Stimulated activated naive B cell treated with anti-CD40 and anti-IgM and Interleukin-4, amounts not matched to agents 10 μg/mL and 1 μg/mL and 100 μg/mL, for 72 hours (primary cell): ENCODE measurements around the gene SNX30.

Experiments used
- ATAC-seq, 2 donors: fragments of 150-1000 bp; cut with Tn5 transposase; replicated peaks; 2 replicates each; pipeline ENCODE4 v1.10.0; 2021; ENCODE audit warnings: moderate library complexity in 1 of 2
- DNase-seq: peaks from one replicate; pipeline ENCODE4 v3.0.0; 2021
- H3K27ac Mint-ChIP-seq: one replicate; pipeline ENCODE4 v1.8.0; 2022; ENCODE audit warnings: mild to moderate bottlenecking, mixed read lengths
- H3K27me3 Mint-ChIP-seq, 2 donors: one replicate each; pipeline ENCODE4 v1.8.0; 2022; ENCODE audit warnings: mixed read lengths in 2 of 2
- H3K36me3 Mint-ChIP-seq, 2 donors: one replicate each; pipeline ENCODE4 v1.8.0; 2022; ENCODE audit warnings: mixed read lengths in 2 of 2, mild to moderate bottlenecking in 1 of 2
- H3K4me1 Mint-ChIP-seq, 2 donors: one replicate each; pipeline ENCODE4 v1.8.0; 2022; ENCODE audit warnings: mixed read lengths in 2 of 2, mild to moderate bottlenecking in 1 of 2
- H3K4me3 Mint-ChIP-seq, 2 donors: one replicate each; pipeline ENCODE4 v1.8.0; 2022; ENCODE audit warnings: mild to moderate bottlenecking in 2 of 2, mixed read lengths in 2 of 2, moderate library complexity in 1 of 2
- H3K9me3 Mint-ChIP-seq, 2 donors: one replicate each; pipeline ENCODE4 v1.8.0; 2022; ENCODE audit warnings: mixed read lengths in 2 of 2, mild to moderate bottlenecking in 1 of 2

Gene SNX30

GRCh38 chr9:112869041-112869529 lies 118.5 kb downstream of the SNX30 start:
- H3K36me3 Mint-ChIP-seq, result peaks cover 21 to 30% of the 10 kb centered on the region in 2 donors
- H3K4me3 Mint-ChIP-seq, result no peak overlapping the region
- no peak overlapping the region for H3K27ac Mint-ChIP-seq
- H3K4me1 Mint-ChIP-seq, result peaks cover 31 to 52% of the 10 kb centered on the region in 2 donors
- DNase-seq (no peak), ATAC-seq (peak; percentile 63 to 69)
- peaks cover 0 to 3% of the 10 kb centered on the region in 2 donors for H3K9me3 Mint-ChIP-seq
- H3K27me3 Mint-ChIP-seq, result no peaks in the 10 kb centered on the region

- H3K4me1 Mint-ChIP-seq, result peaks cover 29 to 49% of the 10 kb centered on the region in 2 donors
- H3K27me3 Mint-ChIP-seq, result no peaks in the 10 kb centered on the region
- peaks cover 21 to 30% of the 10 kb centered on the region in 2 donors for H3K36me3 Mint-ChIP-seq
- H3K9me3 Mint-ChIP-seq, result peaks cover 0 to 3% of the 10 kb centered on the region in 2 donors
- peak overlapping the region; percentile 62 for H3K27ac Mint-ChIP-seq
- no peak for DNase-seq
- ATAC-seq, result no peak
- H3K4me3 Mint-ChIP-seq, result no peak overlapping the region
Measured at GRCh38 chr9:112869917-112870316, 119.4 kb downstream of the SNX30 start.

- Mint-ChIP-seq H3K27me3 (no peaks in the 10 kb centered on the region), H3K9me3 (peaks cover 0 to 3% of the 10 kb centered on the region in 2 donors), H3K4me3 (no peak overlapping the region), H3K36me3 (peaks cover 21 to 30% of the 10 kb centered on the region in 2 donors), H3K4me1 (peaks cover 26 to 49% of the 10 kb centered on the region in 2 donors), H3K27ac (no peak overlapping the region)
- ATAC-seq (no peak), DNase-seq (no peak)
Measured at GRCh38 chr9:112870556-112870955, 120.0 kb downstream of the SNX30 start.

GRCh38 chr9:112872019-112872418 lies 121.5 kb downstream of the SNX30 start:
- Mint-ChIP-seq H3K4me1 (peaks cover 26 to 44% of the 10 kb centered on the region in 2 donors), H3K27me3 (no peaks in the 10 kb centered on the region), H3K4me3 (no peak overlapping the region), H3K36me3 (peaks cover 29 to 36% of the 10 kb centered on the region in 2 donors), H3K27ac (no peak overlapping the region), H3K9me3 (peaks cover 0 to 3% of the 10 kb centered on the region in 2 donors)
- DNase-seq (no peak), ATAC-seq (no peak)

- Mint-ChIP-seq H3K4me1 (peaks cover 14 to 26% of the 10 kb centered on the region in 2 donors), H3K27ac (no peak overlapping the region), H3K36me3 (peaks cover 22 to 29% of the 10 kb centered on the region in 2 donors), H3K9me3 (no peaks in the 10 kb centered on the region), H3K4me3 (no peak overlapping the region), H3K27me3 (no peaks in the 10 kb centered on the region)
- no peak for ATAC-seq
- no peak for DNase-seq
Measured at GRCh38 chr9:112873773-112874405, 123.3 kb downstream of the SNX30 start.

GRCh38 chr9:112878752-112879151 lies 128.2 kb downstream of the SNX30 start:
- DNase-seq (no peak), ATAC-seq (no peak)
- H3K4me3 Mint-ChIP-seq, result no peak overlapping the region
- no peak overlapping the region for H3K27ac Mint-ChIP-seq
- no peaks in the 10 kb centered on the region for H3K9me3 Mint-ChIP-seq
- H3K27me3 Mint-ChIP-seq, result no peaks in the 10 kb centered on the region
- H3K36me3 Mint-ChIP-seq, result peaks cover 18 to 25% of the 10 kb centered on the region in 2 donors
- H3K4me1 Mint-ChIP-seq, result no peaks in the 10 kb centered on the region

GRCh38 chr9:112880650-112881049 lies 130.1 kb downstream of the SNX30 start:
- Mint-ChIP-seq H3K27me3 (no peaks in the 10 kb centered on the region), H3K27ac (no peak overlapping the region), H3K36me3 (peaks cover 18 to 22% of the 10 kb centered on the region in 2 donors), H3K4me1 (no peaks in the 10 kb centered on the region), H3K4me3 (no peak overlapping the region), H3K9me3 (no peaks in the 10 kb centered on the region)
- no peak for ATAC-seq
- no peak for DNase-seq

- ATAC-seq, result no peak
- Mint-ChIP-seq H3K4me3 (no peak overlapping the region), H3K27ac (no peak overlapping the region), H3K9me3 (no peaks in the 10 kb centered on the region), H3K4me1 (no peaks in the 10 kb centered on the region), H3K36me3 (peaks cover 14 to 18% of the 10 kb centered on the region in 2 donors), H3K27me3 (no peaks in the 10 kb centered on the region)
- DNase-seq, result no peak
Measured at GRCh38 chr9:112881331-112881730, 130.8 kb downstream of the SNX30 start.

- no peak for ATAC-seq
- no peaks in the 10 kb centered on the region for H3K4me1 Mint-ChIP-seq
- peaks cover 6% of the 10 kb centered on the region in 2 donors for H3K36me3 Mint-ChIP-seq
- no peaks in the 10 kb centered on the region for H3K9me3 Mint-ChIP-seq
- DNase-seq, result no peak
- H3K4me3 Mint-ChIP-seq, result no peak overlapping the region
- no peak overlapping the region for H3K27ac Mint-ChIP-seq
- H3K27me3 Mint-ChIP-seq, result no peaks in the 10 kb centered on the region
Measured at GRCh38 chr9:112884101-112884500, 133.5 kb downstream of the SNX30 start.

GRCh38 chr9:112884721-112885120 lies 134.2 kb downstream of the SNX30 start:
- no peaks in the 10 kb centered on the region for H3K4me1 Mint-ChIP-seq
- H3K9me3 Mint-ChIP-seq, result no peaks in the 10 kb centered on the region
- H3K4me3 Mint-ChIP-seq, result no peak overlapping the region
- H3K27ac Mint-ChIP-seq, result no peak overlapping the region
- DNase-seq, result no peak
- no peak for ATAC-seq
- peaks cover 4 to 5% of the 10 kb centered on the region in 2 donors for H3K27me3 Mint-ChIP-seq
- peaks cover 6% of the 10 kb centered on the region in 2 donors for H3K36me3 Mint-ChIP-seq

- no peak for ATAC-seq
- peaks cover 2 to 4% of the 10 kb centered on the region in 2 donors for H3K4me1 Mint-ChIP-seq
- no peak for DNase-seq
- H3K27me3 Mint-ChIP-seq, result peaks cover 10 to 11% of the 10 kb centered on the region in 2 donors
- H3K27ac Mint-ChIP-seq, result no peak overlapping the region
- H3K9me3 Mint-ChIP-seq, result no peaks in the 10 kb centered on the region
- H3K4me3 Mint-ChIP-seq, result no peak overlapping the region
- H3K36me3 Mint-ChIP-seq, result peaks cover 5 to 6% of the 10 kb centered on the region in 2 donors
Measured at GRCh38 chr9:112885324-112885723, 134.8 kb downstream of the SNX30 start.

GRCh38 chr9:112886351-112886750 lies 135.8 kb downstream of the SNX30 start:
- DNase-seq (no peak), ATAC-seq (no peak)
- H3K4me3 Mint-ChIP-seq, result no peak overlapping the region
- H3K4me1 Mint-ChIP-seq, result peaks cover 2 to 13% of the 10 kb centered on the region in 2 donors
- H3K36me3 Mint-ChIP-seq, result no peaks in the 10 kb centered on the region
- peaks cover 14 to 21% of the 10 kb centered on the region in 2 donors for H3K27me3 Mint-ChIP-seq
- H3K27ac Mint-ChIP-seq, result no peak overlapping the region
- no peaks in the 10 kb centered on the region for H3K9me3 Mint-ChIP-seq

- Mint-ChIP-seq H3K4me3 (no peak overlapping the region), H3K27ac (no peak overlapping the region), H3K4me1 (peaks cover 2 to 13% of the 10 kb centered on the region in 2 donors), H3K9me3 (no peaks in the 10 kb centered on the region), H3K36me3 (no peaks in the 10 kb centered on the region), H3K27me3 (peaks cover 22 to 32% of the 10 kb centered on the region in 2 donors)
- DNase-seq (no peak), ATAC-seq (peak; percentile 46 to 50)
Measured at GRCh38 chr9:112887381-112887780, 136.8 kb downstream of the SNX30 start.

GRCh38 chr9:112890106-112891081 lies 139.8 kb downstream of the SNX30 start, which contains the start of gene SLC46A2:
SLC46A2 (minus strand) TSS chr9:112890876; CDS start chr9:112890681, 195 bp downstream.
- H3K27me3 Mint-ChIP-seq, result peaks cover 29 to 32% of the 10 kb centered on the region in 2 donors
- DNase-seq (no peak), ATAC-seq (peak in 1 of 2 donors; percentile 25)
- peak within 1 kb of the TSS; percentile 57 to 73 for H3K4me3 Mint-ChIP-seq
- H3K4me1 Mint-ChIP-seq, result peaks cover 9 to 19% of the 10 kb centered on the region in 2 donors
- H3K27ac Mint-ChIP-seq, result no peak within 1 kb of the TSS
- H3K9me3 Mint-ChIP-seq, result no peaks in the 10 kb centered on the region
- H3K36me3 Mint-ChIP-seq, result no peaks in the 10 kb centered on the region
